HepG2 (cell line): ENCODE results near the gene ETS2. TPM values are rescaled to one million over a fixed set of nuclear protein-coding genes. Genes with fewer than 3 reads are reported as not detected.

Source experiments
- ATAC-seq: fragments of 200-7000 bp; cut with Tn5 transposase; 3 replicates; pipeline ENCODE4 v1.9.1; 2020; ENCODE audit warnings: mild to moderate bottlenecking, moderate library complexity
- BruUV-seq: library from RNA; stranded (reverse); fragments of 400-500 nt; replicated peaks from 2 replicates; lab custom pipeline; 2021; lab: Mats Ljungman, UMichigan
- CTCF ChIA-PET: fragments of 300-600 bp; formaldehyde crosslinking; extraction: SDS; loops from one replicate; lab custom pipeline; 2021; ENCODE audit warnings: low total read pairs, inconsistent platforms, low intra/inter-chr PET ratio; lab: Yijun Ruan, JAX
- POLR2A ChIA-PET: fragments of 350-600 bp; sonication (Branson Sonifier 250); formaldehyde crosslinking; loops from one replicate; lab custom pipeline; 2020; ENCODE audit warnings: antibody characterized with exemption, inconsistent platforms; lab: Yijun Ruan, JAX
- DNase-seq: peaks from one replicate; pipeline ENCODE4 v3.0.0-alpha.2; 2015; ENCODE audit warnings: low spot score
- FAIRE-seq: peaks from 3 replicates; lab custom pipeline; 2011; peaks lifted over from hg19 to GRCh38; lab: Jason Lieb, UNC
- H2AFZ ChIP-seq: one replicate; pipeline ENCODE4 v1.6.1; 2011; ENCODE audit warnings: low read length, inconsistent platforms
- H3K27ac ChIP-seq: fragments of 300-600 bp; 3 replicates; pipeline ENCODE4 v1.8.0; 2011; ENCODE audit warnings: mixed run types, mild to moderate bottlenecking, mixed read lengths, low read length, inconsistent platforms; ENCODE audit not compliant: insufficient read depth; ENCODE audit errors: extremely low read length
- H3K27me3 ChIP-seq, 2 experiments: fragments of 200-600 bp in 1 of 2; 2 replicates in 1 of 2; 3 replicates in 1 of 2; pipeline versions ENCODE4 v1.6.0 to v1.8.0; 2011; ENCODE audit warnings: low read length in 2 of 2, mild to moderate bottlenecking in 2 of 2, moderate library complexity in 2 of 2, inconsistent platforms in 1 of 2; ENCODE audit not compliant: insufficient read depth in 2 of 2, control insufficient read depth in 1 of 2
- H3K36me3 ChIP-seq, 2 experiments: fragments of 200-600 bp in 1 of 2; replicated peaks in 1 of 2; 2 replicates in 1 of 2; 3 replicates in 1 of 2; pipeline versions ENCODE4 v1.5.1 to v1.8.0; 2011; ENCODE audit warnings: low read length in 2 of 2, inconsistent platforms in 1 of 2; ENCODE audit not compliant: insufficient read depth in 2 of 2, control insufficient read depth in 1 of 2
- H3K4me1 ChIP-seq: 2 replicates; pipeline ENCODE4 v1.5.1; 2012; ENCODE audit warnings: low read length, inconsistent platforms; ENCODE audit not compliant: insufficient read depth
- H3K4me2 ChIP-seq: 2 replicates; pipeline ENCODE4 v1.6.0; 2011; ENCODE audit warnings: low read depth, low read length, inconsistent platforms
- H3K4me3 ChIP-seq, 3 experiments: fragments of 200-600 bp in 1 of 3; sonication (generic), shearing (Covaris generic) in 1 of 3; replicated peaks in 1 of 3; 2 replicates each; pipeline ENCODE4 v1.5.1; 2011 to 2016; ENCODE audit warnings: low read length in 3 of 3, inconsistent platforms in 2 of 3, low read depth in 2 of 3, mild to moderate bottlenecking in 2 of 3, control low read depth in 1 of 3, mixed read lengths in 1 of 3; ENCODE audit not compliant: insufficient read depth in 1 of 3
- H3K79me2 ChIP-seq: one replicate; pipeline ENCODE4 v1.6.1; 2011; ENCODE audit warnings: low read length, inconsistent platforms; ENCODE audit not compliant: insufficient read depth
- H3K9ac ChIP-seq: 2 replicates; pipeline ENCODE4 v1.6.0; 2011; ENCODE audit warnings: mild to moderate bottlenecking, low read depth, low read length, inconsistent platforms; ENCODE audit not compliant: insufficient read depth
- H3K9me3 ChIP-seq: 2 replicates; pipeline ENCODE4 v1.5.1; 2012; ENCODE audit warnings: mild to moderate bottlenecking, low read length
- H4K20me1 ChIP-seq: 2 replicates; pipeline ENCODE4 v1.6.0; 2011; ENCODE audit warnings: inconsistent platforms, mild to moderate bottlenecking, low read length, moderate library complexity; ENCODE audit not compliant: insufficient read depth
- AGO2 ChIP-seq: fragments of 200-400 bp; formaldehyde crosslinking; optimal IDR thresholded peaks from 2 replicates; pipeline ENCODE3; 2017; ENCODE audit warnings: mild to moderate bottlenecking, low read depth, low read length, moderate library complexity
- EED ChIP-seq: sonication (generic); formaldehyde crosslinking; IDR thresholded peaks from 2 replicates; pipeline ENCODE4 v1.5.0; 2020; ENCODE audit warnings: mild to moderate bottlenecking, missing genetic modification reagents
- HDAC1 ChIP-seq: sonication (generic); formaldehyde crosslinking; IDR thresholded peaks from 2 replicates; pipeline ENCODE4 v1.5.1; 2020; ENCODE audit warnings: mild to moderate bottlenecking, missing genetic modification reagents
- HDAC2 ChIP-seq: sonication (generic); formaldehyde crosslinking; IDR thresholded peaks from 2 replicates; pipeline ENCODE4 v1.4.0; 2020; ENCODE audit warnings: missing genetic modification reagents
- TRAFD1 ChIP-seq: sonication (generic); formaldehyde crosslinking; IDR thresholded peaks from 2 replicates; pipeline ENCODE4 v1.5.1; 2020; ENCODE audit warnings: missing genetic modification reagents, mild to moderate bottlenecking, borderline replicate concordance
- ZBTB21 ChIP-seq: sonication (generic); formaldehyde crosslinking; IDR thresholded peaks from 2 replicates; pipeline ENCODE4 v1.4.0; 2020; ENCODE audit warnings: missing genetic modification reagents
- ZFP90 ChIP-seq: sonication (generic); formaldehyde crosslinking; IDR thresholded peaks from 2 replicates; pipeline ENCODE4 v1.8.0; 2022; ENCODE audit warnings: missing genetic modification reagents, mild to moderate bottlenecking, inconsistent platforms, borderline replicate concordance
- ZNF138 ChIP-seq: sonication (generic); formaldehyde crosslinking; IDR thresholded peaks from 2 replicates; pipeline ENCODE4 v1.5.0; 2020; ENCODE audit warnings: mild to moderate bottlenecking, low read depth, missing genetic modification reagents
- in situ Hi-C: cut with HindIII; loops from 2 replicates; pipeline ENCODE4 v1.10.0; 2017; ENCODE audit warnings: low pct_unique_long_range_greater_than_20kb; ENCODE audit not compliant: extremely low pct_ligation_motif_present
- intact Hi-C: fragments of 100-400 bp; cut with micrococcal nuclease; formaldehyde crosslinking; loops from one replicate; pipeline ENCODE4 v1.10.0; 2022; ENCODE audit not compliant: unreplicated experiment
- polyA plus RNA-seq, 8 experiments: library from polyadenylated mRNA; depleted of rRNA in 3 of 8; stranded (reverse) in 7 of 8; unstranded in 1 of 8; fragments of >200 nt; fragmentation: Illumina TruSeq in 4 of 8; extraction: Trizol in 4 of 8; gene quantifications; 2 replicates each; pipeline versions ENCODE4 v1.2.1 to v1.2.3, GENCODE V29; 2011 to 2016; ENCODE audit warnings: low read depth in 4 of 8, missing spikeins in 1 of 8, mixed read lengths in 1 of 8; ENCODE audit not compliant: insufficient read depth in 1 of 8
- total RNA-seq, 5 experiments: library from RNA; depleted of rRNA; stranded (reverse); fragments of >200 nt; fragmentation: Illumina TruSeq; extraction: Trizol; gene quantifications; 2 replicates each; pipeline ENCODE4 v1.2.3, GENCODE V29; 2016; ENCODE audit warnings: low read depth in 1 of 5
- TF ChIP-seq, protein P1 (sequence below): sonication (generic); formaldehyde crosslinking; IDR thresholded peaks from 2 replicates; pipeline ENCODE4 v1.5.1; 2020; ENCODE audit warnings: missing genetic modification reagents, mild to moderate bottlenecking, borderline replicate concordance
- TF ChIP-seq, protein P2 (sequence below): sonication (generic); formaldehyde crosslinking; IDR thresholded peaks from 2 replicates; pipeline ENCODE4 v1.8.0; 2022; ENCODE audit warnings: missing genetic modification reagents, mild to moderate bottlenecking, inconsistent platforms, borderline replicate concordance

Gene ETS2
- total and polyA plus RNA-seq, 2 of the 13 experiments (the other 11 are each of a cell fraction or from before 2014, with no cell fraction given), result 24.6 to 64.4 TPM

- peaks cover 43% of the 10 kb centered on the region for H3K4me1 ChIP-seq
- TF ChIP-seq ZBTB21 (CRISPR knock-in tag) (no peak), EED (CRISPR knock-in tag) (no peak), TRAFD1 (no peak), HDAC2 (CRISPR knock-in tag) (no peak), ZFP90 (no peak), ZNF138 (CRISPR knock-in tag) (no peak), HDAC1 (CRISPR knock-in tag) (no peak), AGO2 (no peak)
- TF ChIP-seq, protein P1, sequence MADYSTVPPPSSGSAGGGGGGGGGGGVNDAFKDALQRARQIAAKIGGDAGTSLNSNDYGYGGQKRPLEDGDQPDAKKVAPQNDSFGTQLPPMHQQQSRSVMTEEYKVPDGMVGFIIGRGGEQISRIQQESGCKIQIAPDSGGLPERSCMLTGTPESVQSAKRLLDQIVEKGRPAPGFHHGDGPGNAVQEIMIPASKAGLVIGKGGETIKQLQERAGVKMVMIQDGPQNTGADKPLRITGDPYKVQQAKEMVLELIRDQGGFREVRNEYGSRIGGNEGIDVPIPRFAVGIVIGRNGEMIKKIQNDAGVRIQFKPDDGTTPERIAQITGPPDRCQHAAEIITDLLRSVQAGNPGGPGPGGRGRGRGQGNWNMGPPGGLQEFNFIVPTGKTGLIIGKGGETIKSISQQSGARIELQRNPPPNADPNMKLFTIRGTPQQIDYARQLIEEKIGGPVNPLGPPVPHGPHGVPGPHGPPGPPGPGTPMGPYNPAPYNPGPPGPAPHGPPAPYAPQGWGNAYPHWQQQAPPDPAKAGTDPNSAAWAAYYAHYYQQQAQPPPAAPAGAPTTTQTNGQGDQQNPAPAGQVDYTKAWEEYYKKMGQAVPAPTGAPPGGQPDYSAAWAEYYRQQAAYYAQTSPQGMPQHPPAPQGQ (CRISPR knock-in tag), result no peak
- TF ChIP-seq, protein P2, sequence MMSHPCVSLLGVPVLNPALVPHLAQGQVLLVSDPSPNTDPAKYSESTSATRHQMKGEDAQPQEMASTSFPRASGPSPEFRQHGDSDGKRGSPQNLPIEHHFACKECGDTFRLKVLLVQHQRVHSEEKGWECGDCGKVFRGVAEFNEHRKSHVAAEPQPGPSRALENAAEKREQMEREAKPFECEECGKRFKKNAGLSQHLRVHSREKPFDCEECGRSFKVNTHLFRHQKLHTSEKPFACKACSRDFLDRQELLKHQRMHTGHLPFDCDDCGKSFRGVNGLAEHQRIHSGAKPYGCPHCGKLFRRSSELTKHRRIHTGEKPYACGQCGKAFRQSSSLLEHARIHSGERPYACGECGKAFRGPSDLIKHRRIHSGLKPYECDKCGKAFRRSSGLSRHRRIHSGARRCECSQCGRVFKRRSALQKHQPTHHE (CRISPR knock-in tag), result no peak
- in situ Hi-C loops (no loop called here), intact Hi-C loops (no loop called here)
- H4K20me1 ChIP-seq, result no peaks in the 10 kb centered on the region
- POLR2A ChIA-PET, result no interaction called here
- no peak overlapping the region for H3K27ac ChIP-seq
- ATAC-seq, result no peak
- FAIRE-seq, result no peak
- CTCF ChIA-PET, result no interaction called here
- no peaks in the 10 kb centered on the region for H3K9me3 ChIP-seq
- H3K9ac ChIP-seq, result no peak overlapping the region
- no peak for DNase-seq
- no peaks in the 10 kb centered on the region for H3K79me2 ChIP-seq
- no peaks in the 10 kb centered on the region for H3K36me3 ChIP-seq
- peaks cover 3 to 29% of the 10 kb centered on the region in 2 experiments; a peak in 4 of 5 replicates for H3K27me3 ChIP-seq
- no TSS peak for BruUV-seq
- H2AFZ ChIP-seq, result no peak overlapping the region
- no peak overlapping the region for H3K4me3 ChIP-seq
- no peak overlapping the region for H3K4me2 ChIP-seq
Observed at GRCh38 chr21:38771536-38771935, 34.2 kb upstream of the ETS2 start.
